Right cardiac atrium (tissue), 5 donors: ENCODE results near the gene ABLIM2. TPM values are rescaled to one million over a fixed set of nuclear protein-coding genes. Genes with fewer than 3 reads are reported as not detected.
A peak's percentile ranks its signal among the peaks of the same experiment; 100 is the strongest.

Experiments used
- ATAC-seq, 2 donors: fragments of 200-7000 bp; cut with Tn5 transposase; one replicate each; pipeline versions ENCODE4 v1.8.0 to v1.9.1; 2020; ENCODE audit warnings: moderate library complexity in 2 of 2, mild to moderate bottlenecking in 1 of 2
- DNase-seq, 3 donors: peaks; one replicate each; pipeline ENCODE4 v3.0.0-alpha.2; 2020
- H3K27ac ChIP-seq: one replicate; pipeline ENCODE4 v1.5.1; 2013; ENCODE audit warnings: mild to moderate bottlenecking, low read length, control low read depth, moderate library complexity
- H3K27me3 ChIP-seq: one replicate; pipeline ENCODE4 v1.6.1; 2013; ENCODE audit not compliant: control insufficient read depth, insufficient read depth
- H3K4me1 ChIP-seq: one replicate; pipeline ENCODE4 v1.6.1; 2013; ENCODE audit warnings: low read length; ENCODE audit not compliant: control insufficient read depth, insufficient read depth
- H3K4me3 ChIP-seq: one replicate; pipeline ENCODE4 v1.5.1; 2013; ENCODE audit warnings: low read length, control low read depth
- H3K9me3 ChIP-seq: one replicate; pipeline ENCODE4 v1.6.1; 2013; ENCODE audit warnings: low read length; ENCODE audit not compliant: control insufficient read depth
- WGBS: extraction: QIAGEN DNeasy Blood & Tissue Kit; methylation state at CpG from one replicate; pipeline ENCODE4 v1.1.7; 2013; 5-methylcytosine and 5-hydroxymethylcytosine counted together
- intact Hi-C, 4 donors: fragments of 100-400 bp; cut with DNase I; formaldehyde crosslinking; loops; one replicate each; pipeline versions ENCODE4 v1.11.0 to v1.14.0; 2022 to 2023
- polyA plus RNA-seq: library from polyadenylated mRNA; stranded (reverse); fragments of 200-250 nt; gene quantifications from one replicate; pipeline ENCODE4 v1.2.3, GENCODE V29; 2013
- total RNA-seq, 4 donors: library from RNA; stranded (reverse); fragmentation: NEBNext Ultra II Directional; extraction: Animal tissue kit (Norgen Biotek cat#: 25700); gene quantifications; one replicate each; pipeline ENCODE4 v1.2.1, GENCODE V29; 2021
- donor health status: healthy with polysubstance abuse.
- donor health status: DM: no; HTN: yes; CAD: no.
- donor health status: DM: no; HTN: no; CAD: no.
- donor health status: DM: no; HTN: yes; CAD: no; lungs with severe emphysema.
- donor health status: DM: yes; HTN: yes; CAD: no.

The ABLIM2 gene
- total and polyA plus RNA-seq, 5 donors = 4.2 to 17.4 (median 8.9) TPM

DNA sequence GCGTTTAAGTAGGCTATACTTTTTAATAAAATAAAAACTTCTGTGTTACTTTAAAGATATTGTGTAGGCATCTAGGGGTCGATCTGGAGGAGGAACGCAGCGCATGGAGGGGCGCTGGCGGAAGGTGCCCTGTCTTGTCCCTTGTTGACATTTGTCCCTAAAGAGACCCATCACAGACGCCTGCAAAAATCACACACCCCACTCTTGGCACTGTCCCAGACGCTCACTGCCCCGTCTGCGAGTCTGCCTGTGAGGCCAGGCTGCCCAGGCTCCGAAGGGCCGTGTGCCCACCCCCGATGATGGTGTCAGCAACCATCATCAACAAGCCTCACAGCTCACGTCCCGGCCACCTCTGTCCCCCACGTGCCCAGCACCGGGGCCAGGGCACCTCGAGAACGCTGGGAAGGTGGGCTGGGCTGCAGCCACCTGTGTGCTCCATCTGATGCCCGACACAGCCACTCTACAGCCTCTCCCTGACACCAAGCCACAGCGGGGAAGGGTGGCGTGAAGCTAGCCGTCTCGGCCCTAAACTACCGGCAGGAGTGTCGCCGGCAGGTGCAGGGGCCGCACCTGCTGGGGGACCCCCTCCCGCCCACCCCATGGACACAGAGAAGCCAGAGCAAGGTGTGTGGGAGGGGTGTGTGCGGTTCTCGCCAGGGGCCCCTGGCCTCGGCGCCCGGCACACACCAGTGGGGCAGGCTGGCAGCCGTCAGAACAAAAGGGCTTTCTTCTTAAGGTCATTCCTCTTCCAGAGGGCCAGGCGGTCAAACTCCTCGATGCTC is 192.1 kb downstream of the ABLIM2 start:
- H3K9me3 ChIP-seq = no peaks in the 10 kb centered on the region
- intact Hi-C loops = no loop called here
- H3K4me3 ChIP-seq = no peak overlapping the region
- 74% methylated on average over 37 of the region's 37 CpGs for WGBS
- ATAC-seq (no peak), DNase-seq (peak in 1 of 3 donors; percentile 76)
- H3K27ac ChIP-seq = no peak overlapping the region
- no peaks in the 10 kb centered on the region for H3K27me3 ChIP-seq
- peaks cover 15% of the 10 kb centered on the region for H3K4me1 ChIP-seq

DNA sequence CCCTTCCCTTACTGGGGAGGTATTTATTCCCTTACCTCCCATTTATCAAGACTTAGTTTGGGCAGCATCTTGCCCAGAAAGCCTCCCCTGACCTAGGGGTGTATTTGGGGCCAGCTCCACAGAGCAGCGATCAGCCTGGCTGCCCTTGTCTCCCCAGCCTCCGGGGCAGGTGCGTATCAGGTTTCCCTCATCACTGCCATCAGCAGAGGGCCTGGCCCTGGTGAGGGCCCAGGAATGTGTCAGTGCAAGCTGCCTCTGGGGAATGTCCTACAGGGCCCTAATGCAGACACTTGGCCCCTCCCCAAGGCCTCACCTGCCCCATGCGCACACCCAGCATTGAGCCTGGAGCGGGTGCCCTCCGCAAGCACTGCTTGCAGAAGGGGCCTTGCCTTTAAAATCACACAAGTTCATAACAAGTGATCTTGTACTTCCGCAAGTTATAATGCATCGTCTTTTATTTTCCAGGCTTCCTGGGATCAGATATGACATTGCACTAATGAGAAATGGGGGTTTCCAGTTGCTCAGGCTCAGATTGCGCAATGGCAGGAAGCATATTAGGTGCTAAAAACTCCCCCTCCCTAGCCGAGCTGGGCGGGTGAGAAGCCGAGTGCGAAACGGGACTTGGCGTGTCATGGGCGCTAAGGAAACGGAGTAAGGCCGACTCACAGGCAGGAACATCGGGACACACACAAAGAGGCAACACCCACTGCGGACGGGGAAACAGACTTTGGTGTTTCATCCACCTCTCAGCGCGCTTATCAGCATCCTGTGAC is 193.5 kb downstream of the ABLIM2 start:
- WGBS = 68% methylated on average over 23 of the region's 23 CpGs
- Histone ChIP-seq H3K27me3 (no peaks in the 10 kb centered on the region), H3K4me3 (no peak overlapping the region), H3K4me1 (peaks cover 11% of the 10 kb centered on the region), H3K9me3 (no peaks in the 10 kb centered on the region), H3K27ac (no peak overlapping the region)
- intact Hi-C loops = no loop called here
- ATAC-seq (no peak), DNase-seq (peak; percentile 70 to 75 (median 75))

DNA sequence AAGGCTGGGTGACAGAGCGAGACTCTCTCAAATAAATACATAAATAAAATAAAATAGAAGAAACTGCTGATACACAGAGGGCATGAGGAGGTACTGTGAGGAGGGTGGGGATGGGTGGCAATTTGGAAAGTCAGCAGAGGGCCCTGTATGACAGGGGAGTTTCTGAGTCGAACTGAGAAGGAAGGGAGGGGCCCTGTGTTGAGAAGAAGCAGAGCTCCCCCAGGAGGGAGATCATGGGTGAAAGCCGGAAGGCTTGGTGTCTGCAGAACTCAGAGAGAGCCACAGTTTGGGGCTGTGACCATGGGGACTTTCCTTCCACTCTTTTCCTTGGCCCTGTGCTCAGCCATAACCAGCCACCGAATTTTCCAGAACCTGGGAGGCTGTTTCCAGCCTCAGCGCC is 194.2 kb downstream of the ABLIM2 start:
- DNase-seq (peak in 1 of 3 donors; percentile 18), ATAC-seq (no peak)
- no peak overlapping the region for H3K27ac ChIP-seq
- H3K4me3 ChIP-seq = no peak overlapping the region
- 84% methylated on average over 5 of the region's 5 CpGs for WGBS
- no peaks in the 10 kb centered on the region for H3K27me3 ChIP-seq
- no peaks in the 10 kb centered on the region for H3K9me3 ChIP-seq
- H3K4me1 ChIP-seq = peaks cover 10% of the 10 kb centered on the region
- intact Hi-C loops = no loop called here

DNA sequence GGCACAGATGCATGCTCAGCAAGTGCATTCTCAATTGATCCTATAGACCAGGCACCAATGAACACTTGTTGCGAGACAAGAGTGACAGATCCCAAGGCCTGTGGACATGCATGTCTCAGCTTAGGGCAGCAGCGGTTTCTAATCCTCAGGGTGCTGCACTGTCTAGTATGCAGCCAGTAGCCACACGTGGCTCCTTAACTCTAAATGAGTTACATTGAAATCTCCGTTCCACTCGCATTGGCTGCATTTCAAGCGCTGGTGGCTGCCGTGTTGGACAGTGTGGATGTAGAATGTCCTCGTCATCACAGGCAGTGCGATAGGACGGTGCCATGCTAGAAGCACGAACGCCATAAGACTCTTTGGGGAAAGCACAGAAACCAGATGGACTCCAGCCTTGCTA is 194.9 kb downstream of the ABLIM2 start:
- intact Hi-C loops = no loop called here
- no peak overlapping the region for H3K27ac ChIP-seq
- WGBS = 95% methylated on average over 12 of the region's 12 CpGs
- H3K9me3 ChIP-seq = no peaks in the 10 kb centered on the region
- DNase-seq (peak in 1 of 3 donors; percentile 33), ATAC-seq (no peak)
- no peaks in the 10 kb centered on the region for H3K27me3 ChIP-seq
- H3K4me1 ChIP-seq = peaks cover 10% of the 10 kb centered on the region
- no peak overlapping the region for H3K4me3 ChIP-seq

DNA sequence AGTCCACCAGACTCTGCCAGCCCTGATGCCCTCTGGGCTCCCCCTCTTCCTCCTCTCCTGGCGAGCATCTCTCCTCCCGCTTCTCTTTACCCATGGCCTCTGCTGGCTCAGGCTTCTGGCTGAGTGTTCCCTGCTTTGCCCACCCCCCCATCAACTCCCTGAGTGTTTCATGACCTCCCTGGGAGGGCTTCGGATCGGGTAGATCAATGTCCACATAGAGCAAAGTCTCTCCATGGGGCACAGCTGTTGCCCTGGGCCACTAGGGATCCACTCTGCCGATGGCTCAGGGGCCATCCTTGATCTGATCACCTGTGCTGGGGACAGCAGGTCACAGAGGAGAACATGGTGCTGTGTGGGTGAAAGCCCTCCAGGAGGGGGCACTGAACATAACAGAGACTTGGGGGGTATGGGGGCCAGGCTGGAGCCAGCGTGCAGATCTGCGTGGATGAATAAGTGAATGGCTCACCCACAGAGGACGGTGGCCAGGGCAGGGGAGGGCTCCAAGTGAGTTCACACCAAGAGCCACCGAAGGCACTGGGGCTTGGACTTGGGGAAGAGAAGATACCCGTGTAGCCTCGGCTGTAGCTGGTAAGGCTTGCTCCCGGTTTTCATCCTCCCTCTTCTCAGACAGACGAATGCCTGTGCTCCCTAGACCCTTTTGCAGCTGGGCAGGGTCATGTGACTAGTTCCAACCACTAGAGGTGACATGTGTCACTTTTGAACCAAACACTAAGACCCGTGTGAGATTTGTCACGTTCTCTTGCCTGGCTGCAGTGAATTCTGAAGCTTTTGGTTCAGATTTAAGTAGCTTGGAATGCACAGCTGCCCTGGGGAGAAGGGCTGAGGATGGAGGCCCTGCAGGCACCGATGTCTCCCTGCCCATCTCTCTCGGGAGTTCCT is 195.8 kb downstream of the ABLIM2 start:
- Histone ChIP-seq H3K4me1 (peaks cover 2% of the 10 kb centered on the region), H3K9me3 (no peaks in the 10 kb centered on the region), H3K27me3 (no peaks in the 10 kb centered on the region), H3K4me3 (no peak overlapping the region), H3K27ac (no peak overlapping the region)
- intact Hi-C loops = no loop called here
- peak in 1 of 3 donors; percentile 37 for DNase-seq
- WGBS = 82% methylated on average over 17 of the region's 17 CpGs
- ATAC-seq = no peak

DNA sequence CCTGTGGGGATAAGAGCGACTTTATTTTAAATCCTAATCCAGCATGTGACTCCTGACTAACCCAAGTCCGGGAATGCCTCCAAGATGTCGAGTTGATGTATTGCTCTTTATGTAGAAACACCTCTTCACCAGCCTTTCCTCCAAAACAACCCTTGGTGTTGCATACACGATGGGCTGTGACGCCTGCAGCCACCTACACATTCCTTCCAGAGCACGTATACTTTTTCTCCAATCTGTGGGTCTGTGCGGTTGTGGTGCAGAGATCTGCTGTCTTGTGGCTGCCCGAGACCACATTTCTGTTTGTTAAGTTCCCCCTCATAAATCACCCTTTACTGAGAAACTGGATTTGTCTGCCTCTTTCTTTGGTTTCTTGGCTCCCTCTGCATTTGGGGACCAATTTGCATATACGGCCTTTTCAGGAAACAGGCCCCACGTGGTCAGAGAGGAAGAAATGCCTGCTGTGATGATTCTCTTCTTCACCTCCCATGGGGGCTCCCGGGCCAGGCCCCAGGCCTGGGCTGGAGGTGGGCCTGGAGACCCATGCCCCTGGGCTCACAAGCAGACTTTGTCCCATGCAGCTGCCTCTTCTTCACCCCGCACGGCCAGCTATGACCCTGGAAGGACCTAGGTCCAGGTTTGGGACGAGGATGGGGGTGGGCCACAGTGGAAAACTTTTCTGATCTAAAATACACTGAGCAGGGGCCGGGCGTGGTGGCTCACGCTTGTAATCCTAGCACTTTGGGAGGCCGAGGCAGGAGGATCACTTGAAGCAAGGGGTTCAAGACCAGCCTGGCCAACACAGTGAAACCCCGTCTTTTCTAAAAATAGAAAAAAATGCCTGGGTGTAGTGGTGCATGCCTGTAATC is 197.6 kb downstream of the ABLIM2 start:
- no peak for ATAC-seq
- intact Hi-C loops = no loop called here
- peak in 1 of 3 donors; percentile 33 for DNase-seq
- H3K9me3 ChIP-seq = no peaks in the 10 kb centered on the region
- no peaks in the 10 kb centered on the region for H3K27me3 ChIP-seq
- 59% methylated on average over 19 of the region's 19 CpGs for WGBS
- H3K4me1 ChIP-seq = no peaks in the 10 kb centered on the region
- no peak overlapping the region for H3K27ac ChIP-seq
- H3K4me3 ChIP-seq = no peak overlapping the region

DNA sequence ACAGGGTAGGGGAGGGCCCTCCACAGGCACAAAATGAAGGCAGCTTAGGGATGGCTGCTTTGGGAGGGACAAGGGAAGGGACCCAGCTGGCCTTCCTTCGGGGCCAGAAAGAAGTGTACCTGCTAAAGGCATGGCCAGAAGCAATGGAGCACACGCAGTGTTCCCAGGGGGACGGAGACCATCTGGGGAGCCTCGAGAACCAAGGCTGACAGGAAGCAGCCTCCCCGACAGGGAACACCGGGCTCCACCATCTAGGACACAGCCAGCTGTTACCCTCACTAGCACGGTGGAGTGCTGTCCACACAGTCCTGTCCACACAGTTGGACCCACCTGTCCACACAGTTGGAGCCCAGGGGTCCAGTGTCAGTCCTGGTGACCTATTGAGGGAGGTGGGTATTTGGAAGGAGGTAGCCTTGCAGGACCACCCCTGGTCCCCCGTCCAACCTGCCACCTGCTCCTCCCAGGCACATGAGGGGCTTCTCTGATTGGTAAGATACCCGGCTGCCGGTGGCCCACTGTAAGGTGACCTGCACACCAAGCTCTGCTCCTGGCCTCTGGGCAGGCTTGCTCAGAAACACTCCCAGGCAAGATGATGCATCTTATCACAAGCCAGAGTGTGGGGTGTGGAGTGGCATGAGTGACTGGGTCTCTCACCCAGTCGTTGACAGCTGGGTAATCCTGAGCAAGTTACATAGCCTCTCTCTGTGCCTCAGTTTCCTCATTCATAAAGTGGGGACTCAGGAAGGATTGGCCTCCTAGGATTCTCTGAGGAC is 198.4 kb downstream of the ABLIM2 start:
- WGBS = 72% methylated on average over 11 of the region's 11 CpGs
- Histone ChIP-seq H3K4me1 (no peaks in the 10 kb centered on the region), H3K27ac (no peak overlapping the region), H3K9me3 (no peaks in the 10 kb centered on the region), H3K27me3 (no peaks in the 10 kb centered on the region), H3K4me3 (no peak overlapping the region)
- DNase-seq = no peak
- ATAC-seq = no peak
- intact Hi-C loops = no loop called here

DNA sequence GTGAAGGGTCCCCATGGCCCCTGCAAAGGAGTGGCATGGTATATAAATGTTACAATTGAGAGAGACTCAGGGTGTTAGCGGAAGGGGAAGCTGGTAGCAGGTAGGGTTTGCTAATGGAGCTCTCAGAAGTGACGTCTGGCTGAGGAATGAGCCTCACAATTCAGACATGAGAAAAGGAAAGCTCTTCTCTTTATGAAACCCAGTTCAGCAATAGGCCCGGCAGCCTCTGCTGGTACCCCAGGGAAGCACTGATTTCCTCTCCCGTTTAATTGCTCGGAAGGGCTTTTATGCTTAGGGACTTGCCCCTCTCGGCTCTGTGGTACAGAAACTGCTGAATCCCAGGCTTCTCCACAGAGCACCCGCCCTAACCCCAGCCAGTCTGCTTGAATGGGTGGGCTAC is 199.5 kb downstream of the ABLIM2 start:
- WGBS = 85% methylated on average over 7 of the region's 7 CpGs
- intact Hi-C loops = no loop called here
- no peaks in the 10 kb centered on the region for H3K27me3 ChIP-seq
- DNase-seq = no peak
- no peak for ATAC-seq
- no peak overlapping the region for H3K4me3 ChIP-seq
- H3K4me1 ChIP-seq = no peaks in the 10 kb centered on the region
- H3K9me3 ChIP-seq = no peaks in the 10 kb centered on the region
- H3K27ac ChIP-seq = no peak overlapping the region

DNA sequence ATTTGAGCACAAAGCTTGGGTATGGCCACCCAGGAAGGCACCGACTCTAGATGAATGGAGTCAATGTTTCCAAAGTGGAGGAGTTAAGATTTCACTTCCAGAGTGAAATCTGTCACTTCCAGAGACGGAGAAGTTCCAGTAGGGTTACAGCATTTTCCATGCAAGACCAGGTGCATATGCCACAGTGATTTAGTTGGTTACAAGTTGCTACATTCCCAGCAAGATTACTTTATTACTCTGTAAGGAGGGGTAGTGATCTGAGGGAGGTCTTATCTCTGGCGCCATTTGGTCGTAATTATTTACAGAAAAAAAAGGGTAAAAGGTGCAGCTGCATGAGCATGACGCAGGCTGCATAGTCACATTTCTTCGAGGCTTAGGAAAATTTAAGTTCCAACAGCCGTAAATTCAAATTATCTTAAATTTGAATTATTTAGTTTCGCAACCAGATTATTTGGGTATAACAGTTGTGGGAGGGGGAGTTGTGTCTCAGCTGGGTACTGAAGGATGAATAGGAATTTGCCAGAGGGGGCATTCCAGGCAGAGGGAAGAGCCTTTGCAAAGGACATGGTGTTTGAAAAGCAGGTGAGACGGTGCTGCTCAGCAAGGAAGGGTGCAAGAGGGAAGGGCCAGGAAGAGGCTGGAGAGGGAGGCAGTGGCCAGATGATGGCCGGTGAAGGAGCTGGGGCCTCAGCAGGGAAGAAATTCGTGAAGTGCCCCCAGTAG is 201.5 kb downstream of the ABLIM2 start:
- H3K4me3 ChIP-seq = no peak overlapping the region
- H3K9me3 ChIP-seq = no peaks in the 10 kb centered on the region
- no peak for DNase-seq
- no peak for ATAC-seq
- intact Hi-C loops = no loop called here
- H3K27me3 ChIP-seq = no peaks in the 10 kb centered on the region
- H3K4me1 ChIP-seq = no peaks in the 10 kb centered on the region
- H3K27ac ChIP-seq = no peak overlapping the region
- WGBS = 81% methylated on average over 11 of the region's 11 CpGs
